GM12878 (cell line): ENCODE data around the gene COL18A1.

Experiments
- EP300 ChIP-seq, 2 experiments: fragments of 150-350 bp in 1 of 2; IDR thresholded peaks; 2 replicates each; pipeline ENCODE4 v1.6.1; 2011 to 2012; ENCODE audit warnings: low read depth in 2 of 2, low read length in 2 of 2, borderline replicate concordance in 1 of 2, improper control_type of control experiment in 1 of 2, inconsistent platforms in 1 of 2; ENCODE audit not compliant: control insufficient read depth in 1 of 2
- FOXK2 ChIP-seq: fragments of 450-650 bp; IDR thresholded peaks from 2 replicates; pipeline ENCODE4 v1.6.1; 2017; ENCODE audit warnings: mild to moderate bottlenecking, moderate library complexity
- KAT2A ChIP-seq: conservative IDR thresholded peaks from 2 replicates; pipeline ENCODE4 v1.6.1; 2011; ENCODE audit warnings: low read depth, low read length; ENCODE audit not compliant: control insufficient read depth
- MYC ChIP-seq: IDR thresholded peaks from 2 replicates; pipeline ENCODE4 v1.6.1; 2011; ENCODE audit warnings: mild to moderate bottlenecking, low read length, moderate library complexity, inconsistent platforms; ENCODE audit not compliant: insufficient read depth, insufficient replicate concordance, insufficient read length, severe bottlenecking
- POLR2A ChIP-seq: IDR thresholded peaks from 2 replicates; pipeline ENCODE4 v1.6.1; 2011; ENCODE audit warnings: low read depth, mild to moderate bottlenecking, low read length
- POLR2AphosphoS5 ChIP-seq: IDR thresholded peaks from 2 replicates; pipeline ENCODE4 v1.6.1; 2011; ENCODE audit warnings: mild to moderate bottlenecking, low read length, inconsistent platforms
- SMC3 ChIP-seq: IDR thresholded peaks from 2 replicates; pipeline ENCODE4 v1.6.1; 2011; ENCODE audit warnings: low read length, improper control_type of control experiment, borderline replicate concordance
- SPI1 ChIP-seq: IDR thresholded peaks from 2 replicates; pipeline ENCODE4 v1.6.1; 2011; ENCODE audit warnings: low read depth, mild to moderate bottlenecking, low read length, moderate library complexity, borderline replicate concordance; ENCODE audit not compliant: insufficient read depth
- TAF1 ChIP-seq: IDR thresholded peaks from 2 replicates; pipeline ENCODE4 v1.6.1; 2011; ENCODE audit warnings: mild to moderate bottlenecking, low read depth, low read length, borderline replicate concordance
- TCF12 ChIP-seq: IDR thresholded peaks from 2 replicates; pipeline ENCODE4 v1.6.1; 2011; ENCODE audit warnings: low read depth, mild to moderate bottlenecking, low read length
- ZNF274 ChIP-seq: IDR thresholded peaks from one replicate; pipeline ENCODE4 v1.8.0; 2011; ENCODE audit not compliant: insufficient read length, insufficient read depth
- TF ChIP-seq, protein P1 (sequence below), 3 experiments: IDR thresholded peaks in 2 of 3; conservative IDR thresholded peaks in 1 of 3; 2 replicates each; pipeline ENCODE4 v1.5.1; 2011; ENCODE audit warnings: low read depth in 3 of 3, low read length in 3 of 3, mild to moderate bottlenecking in 3 of 3, control low read depth in 2 of 3, moderate library complexity in 2 of 3, inconsistent platforms in 1 of 3, mixed read lengths in 1 of 3; ENCODE audit not compliant: control insufficient read depth in 2 of 3, insufficient read depth in 1 of 3; ENCODE audit errors: extremely low read depth in 1 of 3
- TF ChIP-seq, protein P2 (sequence below): IDR thresholded peaks from 2 replicates; pipeline ENCODE4 v1.6.1; 2012; ENCODE audit warnings: low read depth, low read length, improper control_type of control experiment
- TF ChIP-seq, protein P3 (sequence below): IDR thresholded peaks from 2 replicates; pipeline ENCODE4 v1.6.1; 2012; ENCODE audit warnings: improper control_type of control experiment, low read depth, low read length; ENCODE audit not compliant: insufficient replicate concordance

DNA sequence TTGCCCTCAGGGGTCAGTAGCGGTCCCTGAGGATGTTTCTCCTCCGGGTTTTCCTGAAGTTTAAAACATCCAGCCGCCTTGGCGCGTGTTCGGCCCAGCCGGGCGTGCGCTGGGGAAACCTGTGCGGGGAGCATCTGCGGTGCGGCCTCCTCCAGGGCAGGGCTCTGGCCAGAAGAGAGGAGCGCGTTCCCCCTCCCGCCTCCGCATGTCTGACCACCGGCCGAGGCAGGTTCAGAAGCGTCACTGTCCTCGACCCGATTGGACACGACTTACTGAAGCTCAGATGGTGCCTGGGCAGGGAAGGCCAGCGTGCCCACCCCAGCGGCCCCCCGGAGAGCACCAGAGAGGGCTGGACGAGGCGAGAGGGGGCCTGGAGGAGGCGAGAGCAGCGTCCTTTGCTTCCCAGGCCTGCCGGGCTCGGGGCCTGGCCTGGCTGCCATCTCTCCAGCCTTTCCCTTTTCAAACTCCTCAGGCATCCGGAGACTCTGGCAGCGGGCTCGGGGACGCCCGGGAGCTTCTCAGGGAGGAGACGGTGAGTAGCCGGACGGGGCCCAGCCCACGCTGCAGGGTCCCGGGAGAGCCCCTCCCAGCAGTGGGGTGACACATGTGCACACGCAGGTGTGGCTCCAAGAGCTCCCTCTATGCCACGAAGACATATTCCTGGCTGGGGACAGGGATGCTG is 70.2 kb downstream of the COL18A1 start:
- no peak for TF ChIP-seq ZNF274
- TF ChIP-seq EP300 (IDR thresholded peaks at IDR 0.05; ENCODE audit: borderline replicate concordance in 1 of 2, control insufficient read depth in 1 of 2, low read depth in 2 of 2, low read length in 2 of 2) = no peak
- TF ChIP-seq, protein P1, sequence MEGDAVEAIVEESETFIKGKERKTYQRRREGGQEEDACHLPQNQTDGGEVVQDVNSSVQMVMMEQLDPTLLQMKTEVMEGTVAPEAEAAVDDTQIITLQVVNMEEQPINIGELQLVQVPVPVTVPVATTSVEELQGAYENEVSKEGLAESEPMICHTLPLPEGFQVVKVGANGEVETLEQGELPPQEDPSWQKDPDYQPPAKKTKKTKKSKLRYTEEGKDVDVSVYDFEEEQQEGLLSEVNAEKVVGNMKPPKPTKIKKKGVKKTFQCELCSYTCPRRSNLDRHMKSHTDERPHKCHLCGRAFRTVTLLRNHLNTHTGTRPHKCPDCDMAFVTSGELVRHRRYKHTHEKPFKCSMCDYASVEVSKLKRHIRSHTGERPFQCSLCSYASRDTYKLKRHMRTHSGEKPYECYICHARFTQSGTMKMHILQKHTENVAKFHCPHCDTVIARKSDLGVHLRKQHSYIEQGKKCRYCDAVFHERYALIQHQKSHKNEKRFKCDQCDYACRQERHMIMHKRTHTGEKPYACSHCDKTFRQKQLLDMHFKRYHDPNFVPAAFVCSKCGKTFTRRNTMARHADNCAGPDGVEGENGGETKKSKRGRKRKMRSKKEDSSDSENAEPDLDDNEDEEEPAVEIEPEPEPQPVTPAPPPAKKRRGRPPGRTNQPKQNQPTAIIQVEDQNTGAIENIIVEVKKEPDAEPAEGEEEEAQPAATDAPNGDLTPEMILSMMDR (IDR thresholded peaks at IDR 0.05 in 2 of 3, conservative IDR thresholded peaks at IDR 0.05 in 1 of 3; ENCODE audit: control insufficient read depth in 2 of 3, extremely low read depth in 1 of 3, insufficient read depth in 1 of 3, low read depth in 3 of 3, low read length in 3 of 3) = no peak
- no peak for TF ChIP-seq FOXK2
- TF ChIP-seq, protein P2, sequence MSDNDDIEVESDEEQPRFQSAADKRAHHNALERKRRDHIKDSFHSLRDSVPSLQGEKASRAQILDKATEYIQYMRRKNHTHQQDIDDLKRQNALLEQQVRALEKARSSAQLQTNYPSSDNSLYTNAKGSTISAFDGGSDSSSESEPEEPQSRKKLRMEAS = no peak
- no peak for TF ChIP-seq KAT2A
- TF ChIP-seq SPI1 = no peak
- TF ChIP-seq MYC = no peak
- TF ChIP-seq TCF12 = no peak
- no peak for TF ChIP-seq POLR2AphosphoS5
- no peak for TF ChIP-seq POLR2A
- TF ChIP-seq SMC3 = no peak
- TF ChIP-seq TAF1 = no peak
- TF ChIP-seq, protein P3, sequence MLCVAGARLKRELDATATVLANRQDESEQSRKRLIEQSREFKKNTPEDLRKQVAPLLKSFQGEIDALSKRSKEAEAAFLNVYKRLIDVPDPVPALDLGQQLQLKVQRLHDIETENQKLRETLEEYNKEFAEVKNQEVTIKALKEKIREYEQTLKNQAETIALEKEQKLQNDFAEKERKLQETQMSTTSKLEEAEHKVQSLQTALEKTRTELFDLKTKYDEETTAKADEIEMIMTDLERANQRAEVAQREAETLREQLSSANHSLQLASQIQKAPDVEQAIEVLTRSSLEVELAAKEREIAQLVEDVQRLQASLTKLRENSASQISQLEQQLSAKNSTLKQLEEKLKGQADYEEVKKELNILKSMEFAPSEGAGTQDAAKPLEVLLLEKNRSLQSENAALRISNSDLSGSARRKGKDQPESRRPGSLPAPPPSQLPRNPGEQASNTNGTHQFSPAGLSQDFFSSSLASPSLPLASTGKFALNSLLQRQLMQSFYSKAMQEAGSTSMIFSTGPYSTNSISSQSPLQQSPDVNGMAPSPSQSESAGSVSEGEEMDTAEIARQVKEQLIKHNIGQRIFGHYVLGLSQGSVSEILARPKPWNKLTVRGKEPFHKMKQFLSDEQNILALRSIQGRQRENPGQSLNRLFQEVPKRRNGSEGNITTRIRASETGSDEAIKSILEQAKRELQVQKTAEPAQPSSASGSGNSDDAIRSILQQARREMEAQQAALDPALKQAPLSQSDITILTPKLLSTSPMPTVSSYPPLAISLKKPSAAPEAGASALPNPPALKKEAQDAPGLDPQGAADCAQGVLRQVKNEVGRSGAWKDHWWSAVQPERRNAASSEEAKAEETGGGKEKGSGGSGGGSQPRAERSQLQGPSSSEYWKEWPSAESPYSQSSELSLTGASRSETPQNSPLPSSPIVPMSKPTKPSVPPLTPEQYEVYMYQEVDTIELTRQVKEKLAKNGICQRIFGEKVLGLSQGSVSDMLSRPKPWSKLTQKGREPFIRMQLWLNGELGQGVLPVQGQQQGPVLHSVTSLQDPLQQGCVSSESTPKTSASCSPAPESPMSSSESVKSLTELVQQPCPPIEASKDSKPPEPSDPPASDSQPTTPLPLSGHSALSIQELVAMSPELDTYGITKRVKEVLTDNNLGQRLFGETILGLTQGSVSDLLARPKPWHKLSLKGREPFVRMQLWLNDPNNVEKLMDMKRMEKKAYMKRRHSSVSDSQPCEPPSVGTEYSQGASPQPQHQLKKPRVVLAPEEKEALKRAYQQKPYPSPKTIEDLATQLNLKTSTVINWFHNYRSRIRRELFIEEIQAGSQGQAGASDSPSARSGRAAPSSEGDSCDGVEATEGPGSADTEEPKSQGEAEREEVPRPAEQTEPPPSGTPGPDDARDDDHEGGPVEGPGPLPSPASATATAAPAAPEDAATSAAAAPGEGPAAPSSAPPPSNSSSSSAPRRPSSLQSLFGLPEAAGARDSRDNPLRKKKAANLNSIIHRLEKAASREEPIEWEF = no peak
